Left ventricle myocardium superior (tissue), 1 donor: ENCODE measurements around the gene ZMIZ1. TPM values are rescaled to one million over a fixed set of nuclear protein-coding genes. Genes with fewer than 3 reads are reported as not detected.

Experiments used
- ATAC-seq: fragments of 200-7000 bp; cut with Tn5 transposase; one replicate; pipeline ENCODE4 v1.9.1; 2020; ENCODE audit warnings: mild to moderate bottlenecking, moderate library complexity
- DNase-seq: peaks from one replicate; pipeline ENCODE4 v3.0.0-alpha.2; 2020
- intact Hi-C: fragments of 100-400 bp; cut with micrococcal nuclease; formaldehyde crosslinking; loops from one replicate; pipeline ENCODE4 v1.11.0; 2022
- total RNA-seq: library from RNA; stranded (reverse); fragmentation: NEBNext Ultra II Directional; extraction: Animal tissue kit (Norgen Biotek cat#: 25700); gene quantifications from one replicate; pipeline ENCODE4 v1.2.1, GENCODE V29; 2021
- donor health status: DM: no; HTN: yes; CAD: no; lungs with severe emphysema.

The ZMIZ1 gene
- total RNA-seq, 1 donor from 2014 or later: 49.5 TPM

DNA sequence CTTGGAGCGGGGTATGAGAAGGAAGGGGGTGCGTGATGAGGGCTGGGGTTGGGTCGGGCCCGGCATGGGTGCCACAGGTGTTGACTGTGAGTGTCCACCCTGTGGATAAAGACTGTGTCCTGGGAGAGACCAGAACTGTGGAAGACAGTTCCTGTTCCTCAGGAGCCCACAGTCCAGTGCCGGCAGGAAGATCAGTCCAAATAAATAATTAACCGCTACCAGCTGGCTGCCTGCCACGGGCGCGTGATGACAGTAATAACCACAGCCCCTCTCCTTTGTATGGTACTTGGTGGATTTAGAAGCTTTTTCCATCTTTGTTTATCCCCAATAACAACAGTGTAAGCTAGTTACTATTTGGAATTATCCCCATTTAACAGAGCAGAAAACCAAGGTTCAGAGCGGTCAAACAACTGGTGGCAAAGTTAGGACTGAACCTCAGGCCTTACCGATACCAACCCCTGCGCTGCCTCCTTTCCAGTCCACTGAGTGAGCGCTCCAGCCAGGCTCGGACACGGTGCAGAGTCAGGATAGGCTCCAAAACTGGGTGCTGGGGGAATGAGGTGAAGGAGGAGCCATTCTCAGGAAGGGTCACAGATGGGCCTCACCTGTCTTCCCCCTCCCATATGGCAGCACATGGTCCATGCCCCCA is 5.1 kb downstream of the ZMIZ1 start:
- DNase-seq (peak; percentile 75), ATAC-seq (no peak)
- intact Hi-C loops: loop anchor here (10.0 kb wide), 2 partner anchors 71 to 111 kb away; no protein-coding TSS in a partner anchor

GRCh38 chr10:79074732-79075131 is 6.0 kb downstream of the ZMIZ1 start:
- ATAC-seq (no peak), DNase-seq (no peak)
- intact Hi-C loops: loop anchor here (10.0 kb wide), 2 partner anchors 70 to 110 kb away; no protein-coding TSS in a partner anchor

DNA sequence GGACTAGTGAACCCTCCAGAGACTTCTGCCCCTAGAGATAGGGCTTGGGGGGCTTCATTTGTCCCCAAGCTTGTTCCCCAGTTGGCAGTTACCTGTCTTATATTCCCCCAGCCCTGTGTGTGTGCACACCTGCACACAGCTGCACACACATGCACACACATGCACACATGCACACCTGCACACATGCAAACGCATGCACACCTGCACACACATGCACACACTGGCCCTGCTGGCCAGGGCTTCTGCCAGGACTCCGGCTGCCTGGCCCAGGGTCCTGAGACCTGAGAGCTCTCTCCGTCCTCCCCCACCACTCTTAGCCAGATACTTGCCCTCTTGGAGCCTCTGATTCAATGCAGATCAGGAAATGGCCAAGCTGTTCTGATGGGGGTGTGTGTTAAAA is 6.7 kb downstream of the ZMIZ1 start:
- DNase-seq (no peak), ATAC-seq (no peak)
- intact Hi-C loops: loop anchor here (10.0 kb wide), 2 partner anchors 69 to 109 kb away; no protein-coding TSS in a partner anchor

DNA sequence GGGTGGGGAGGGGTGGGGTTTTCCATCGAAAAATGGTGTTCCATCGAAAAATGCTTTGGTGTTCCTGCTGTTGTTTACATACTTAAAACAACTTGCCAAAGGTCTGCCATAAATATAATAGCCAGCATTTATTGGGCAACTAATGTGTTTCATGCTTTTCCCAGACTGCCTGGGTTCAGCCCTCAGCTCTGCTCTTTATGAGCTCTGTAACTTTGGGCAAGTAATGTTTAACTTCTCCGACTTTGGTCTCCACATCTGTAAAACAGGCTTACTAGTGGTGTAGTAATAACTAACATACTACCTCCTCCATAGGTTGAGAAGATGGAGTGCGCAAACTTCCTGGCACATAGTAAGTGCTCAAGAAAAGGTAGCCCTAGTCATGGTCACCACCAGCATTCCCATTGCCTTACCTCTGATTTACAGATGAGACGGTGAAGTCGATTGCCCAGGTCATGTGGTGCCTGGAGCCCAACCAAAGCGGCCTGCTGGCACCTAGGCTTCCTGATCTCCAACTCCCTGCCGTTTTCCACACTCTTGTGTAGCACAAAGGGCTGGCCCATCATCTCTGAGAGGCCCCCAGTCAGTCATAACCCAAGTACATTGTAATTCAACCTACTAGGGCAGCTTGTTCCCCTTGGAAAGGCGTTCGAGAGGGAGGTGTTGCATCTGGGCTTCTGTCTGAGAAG is 8.9 kb downstream of the ZMIZ1 start:
- DNase-seq: no peak
- ATAC-seq: no peak
- intact Hi-C loops: loop anchor here (10.0 kb wide), 2 partner anchors 67 to 107 kb away; no protein-coding TSS in a partner anchor

DNA sequence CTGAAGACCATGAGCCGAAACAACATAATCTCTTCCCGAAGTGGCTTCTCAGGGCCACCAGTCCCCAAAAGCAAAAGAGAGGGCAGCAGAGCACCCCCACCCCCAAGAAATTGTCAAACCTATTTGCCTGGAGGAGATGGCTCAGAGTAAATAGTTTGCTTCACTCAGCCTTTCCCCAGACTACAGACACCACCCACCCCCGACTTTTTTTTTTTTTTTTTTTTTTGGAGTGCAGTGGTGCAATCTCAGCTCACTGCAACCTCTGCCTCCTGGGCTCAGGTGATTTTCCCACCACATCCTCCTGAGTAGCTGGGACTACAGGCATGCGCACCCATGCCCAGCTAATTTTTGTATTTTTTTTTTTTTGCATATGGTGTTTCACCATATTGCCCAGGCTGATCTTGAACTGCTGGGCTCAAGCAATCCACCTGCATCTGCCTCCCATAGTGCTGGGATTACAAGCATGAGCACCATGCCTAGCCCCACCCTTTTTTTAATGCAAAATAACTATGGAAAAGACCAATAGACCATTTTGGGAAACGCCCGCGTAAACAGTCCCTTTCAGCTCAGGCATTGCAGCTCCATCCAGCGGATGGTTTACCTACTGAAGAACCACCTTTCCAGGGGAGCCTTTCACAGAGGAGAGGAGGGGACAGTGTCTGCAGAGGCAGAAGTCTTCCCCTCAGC is 9.7 kb downstream of the ZMIZ1 start:
- intact Hi-C loops: loop anchor here (10.0 kb wide), 2 partner anchors 66 to 106 kb away; no protein-coding TSS in a partner anchor
- ATAC-seq: no peak
- DNase-seq: no peak

DNA sequence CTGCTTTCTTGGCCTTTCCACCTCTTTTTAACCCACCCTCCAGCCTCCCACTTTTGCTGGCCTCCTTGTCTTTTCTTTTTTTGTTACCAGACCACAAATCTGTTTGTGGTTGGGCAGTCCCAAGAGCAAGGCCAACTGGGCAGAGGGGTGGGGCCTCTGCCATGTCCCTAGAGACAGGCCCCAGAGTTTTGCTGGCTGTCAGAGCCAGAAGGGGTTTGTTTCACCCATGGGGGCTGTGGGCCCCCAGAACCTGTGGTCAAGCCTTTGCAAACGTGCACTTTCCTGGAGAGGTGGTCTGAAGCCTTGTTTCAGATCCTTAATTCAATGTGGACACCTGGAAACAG is 10.3 kb downstream of the ZMIZ1 start:
- intact Hi-C loops: loop anchor here (10.0 kb wide), 2 partner anchors 66 to 106 kb away; no protein-coding TSS in a partner anchor
- DNase-seq (peak; percentile 51), ATAC-seq (peak; percentile 2)

GRCh38 chr10:79079490-79080355 is 11.0 kb downstream of the ZMIZ1 start:
- intact Hi-C loops: loop anchor here (10.0 kb wide), 2 partner anchors 65 to 105 kb away; no protein-coding TSS in a partner anchor
- DNase-seq (peak; percentile 79), ATAC-seq (peak; percentile 72)

GRCh38 chr10:79081353-79082034 is 12.7 kb downstream of the ZMIZ1 start:
- DNase-seq (peak; percentile 60), ATAC-seq (peak; percentile 14)
- intact Hi-C loops: no loop called here

DNA sequence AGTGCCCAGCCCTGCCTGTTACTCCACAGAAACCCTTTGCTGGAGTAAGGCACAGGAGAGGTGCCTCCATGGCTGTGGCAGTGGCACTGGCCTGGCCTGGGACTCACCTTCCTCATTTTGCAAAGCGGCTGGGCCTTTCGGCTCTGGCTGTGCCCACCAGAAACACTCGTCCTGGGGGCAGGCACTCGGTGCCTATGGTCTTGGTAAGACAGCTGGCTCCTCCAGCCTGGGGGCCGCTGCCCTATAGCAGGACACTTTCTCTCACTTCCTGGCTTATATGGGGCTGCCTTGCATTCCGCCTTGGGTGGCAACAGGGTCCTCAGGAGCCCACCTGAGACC is 13.2 kb downstream of the ZMIZ1 start:
- intact Hi-C loops: no loop called here
- DNase-seq: peak; percentile 43
- ATAC-seq: no peak

- DNase-seq (peak; percentile 31), ATAC-seq (no peak)
- intact Hi-C loops: no loop called here
These were observed 14.1 kb downstream of the ZMIZ1 start for GRCh38 chr10:79082631-79083596.

DNA sequence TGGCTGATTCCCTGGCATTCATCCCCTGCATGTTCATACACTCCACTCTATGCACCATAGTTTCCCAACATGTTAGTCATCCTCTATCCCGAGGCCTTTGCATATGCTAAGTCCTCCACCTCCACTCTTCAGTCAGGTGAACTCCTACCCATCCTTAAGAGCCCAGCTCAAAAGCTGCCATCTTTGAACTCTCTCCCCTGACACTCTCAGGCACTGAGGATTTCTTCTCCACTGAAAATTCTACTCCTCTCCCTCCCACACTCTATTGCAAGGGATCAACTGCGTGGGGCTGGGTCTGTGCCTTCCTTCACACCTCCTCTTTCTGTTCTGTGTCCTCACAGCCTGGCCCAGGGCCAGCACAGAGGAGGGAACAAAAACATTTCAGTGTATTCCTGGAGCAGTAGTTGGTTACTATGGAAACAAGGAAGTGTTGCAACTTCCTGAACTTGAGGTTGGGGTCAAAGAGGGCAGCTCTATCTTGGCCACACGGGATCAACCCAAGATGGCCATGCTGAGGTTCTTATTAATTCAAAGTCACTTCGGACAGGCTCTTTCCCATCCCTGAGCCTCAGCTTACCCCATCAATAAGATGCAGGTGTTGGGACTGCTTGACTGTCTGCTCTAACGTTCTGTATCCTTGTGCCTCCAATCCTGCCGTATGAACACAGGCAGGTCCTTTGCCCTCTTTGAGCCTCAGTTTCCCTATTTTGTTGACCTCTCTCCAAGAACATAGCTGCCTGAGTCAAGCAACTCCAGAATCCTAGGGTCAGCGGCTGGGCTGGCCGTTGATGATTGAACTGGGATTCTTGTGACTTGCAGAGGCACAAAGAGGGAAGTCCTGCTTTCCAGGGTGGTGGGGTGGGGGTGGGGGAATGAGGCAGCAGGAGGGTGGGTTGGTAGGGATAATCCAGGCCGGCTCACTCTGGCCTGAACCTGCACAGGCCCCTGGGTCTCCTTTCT is 15.5 kb downstream of the ZMIZ1 start:
- peak; percentile 96 for DNase-seq
- ATAC-seq: peak; percentile 62
- intact Hi-C loops: no loop called here

GRCh38 chr10:79084972-79085597 is 16.3 kb downstream of the ZMIZ1 start:
- DNase-seq: peak; percentile 66
- intact Hi-C loops: no loop called here

GRCh38 chr10:79086822-79087221 is 18.1 kb downstream of the ZMIZ1 start:
- no peak for DNase-seq

More at GRCh38 chr10:79084972-79085597, 16.3 kb downstream of the ZMIZ1 start:
- peak; percentile 24 for ATAC-seq

DNA sequence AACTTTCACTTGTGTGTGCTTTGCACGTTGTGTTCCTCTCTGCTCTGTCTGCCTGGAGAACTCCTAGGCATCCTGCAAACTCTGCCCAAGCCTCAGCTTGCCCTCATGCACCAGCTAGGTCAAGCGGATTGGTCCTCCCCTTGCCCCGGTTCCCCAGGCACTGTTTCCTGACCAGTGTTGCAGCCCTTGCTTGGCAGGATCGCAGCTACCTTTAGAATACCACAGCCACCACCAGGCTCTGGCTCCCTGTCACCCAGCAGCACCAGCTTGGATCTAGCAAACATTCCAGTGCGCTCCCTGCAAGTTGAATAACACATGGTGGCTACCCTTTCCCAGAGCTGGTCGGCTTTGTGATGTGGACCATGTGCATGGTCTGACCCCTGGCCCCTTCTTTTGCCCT is 19.0 kb downstream of the ZMIZ1 start:
- intact Hi-C loops: no loop called here
- peak; percentile 4 for ATAC-seq
- peak; percentile 38 for DNase-seq

More at GRCh38 chr10:79086822-79087221, 18.1 kb downstream of the ZMIZ1 start:
- ATAC-seq: no peak
- intact Hi-C loops: no loop called here

DNA sequence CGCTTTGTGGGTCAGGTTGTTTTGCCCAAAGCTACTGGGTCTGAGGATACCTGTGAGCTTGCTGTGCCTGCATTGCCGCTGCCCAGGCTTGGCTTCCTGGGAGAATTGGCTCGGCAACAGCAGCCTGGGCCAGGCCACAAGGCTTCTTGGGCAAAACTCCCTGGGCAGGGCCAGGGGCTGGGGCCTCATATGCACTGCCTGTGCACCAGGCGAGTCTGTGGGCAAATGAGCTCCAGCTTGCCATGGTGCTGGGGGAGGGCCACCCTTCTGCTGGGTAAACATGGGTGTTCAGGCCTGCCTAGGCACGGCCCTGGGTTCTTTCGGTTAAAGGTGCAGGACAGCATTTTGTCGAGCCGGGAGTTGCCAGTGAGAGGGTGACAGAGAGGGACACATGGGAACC is 19.4 kb downstream of the ZMIZ1 start:
- intact Hi-C loops: no loop called here
- DNase-seq (peak; percentile 50), ATAC-seq (no peak)
